ENCODE measurements around the gene ZIC2.

- TF ChIP-seq ZFX (IDR thresholded peaks at IDR 0.05) (no peak), CTCF (IDR thresholded peaks at IDR 0.05 in 2 of 3, conservative IDR thresholded peaks at IDR 0.05 in 1 of 3; ENCODE audit: borderline replicate concordance in 1 of 3, insufficient read depth in 1 of 3, low read depth in 2 of 3, low read length in 2 of 3) (no peak), EZH2 (IDR thresholded peaks at IDR 0.05) (no peak), ELF1 (IDR thresholded peaks at IDR 0.05; ENCODE audit: borderline replicate concordance, low read depth) (no peak), SP1 (IDR thresholded peaks at IDR 0.05; ENCODE audit: low read depth) (no peak), POLR2AphosphoS5 (IDR thresholded peaks at IDR 0.05; ENCODE audit: low read depth, low read length) (no peak), TCF7L2 (IDR thresholded peaks at IDR 0.05; ENCODE audit: borderline replicate concordance, extremely low read depth, insufficient read depth, insufficient read length) (no peak), POLR2A (IDR thresholded peaks at IDR 0.05; ENCODE audit: borderline replicate concordance, extremely low read depth, insufficient read depth, insufficient read length) (no peak), ATF3 (IDR thresholded peaks at IDR 0.05) (no peak), RAD21 (IDR thresholded peaks at IDR 0.05; ENCODE audit: low read depth) (no peak), ZBTB33 (IDR thresholded peaks at IDR 0.05; ENCODE audit: extremely low read depth, insufficient replicate concordance, low read length) (no peak), SIN3A (IDR thresholded peaks at IDR 0.05; ENCODE audit: low read depth) (no peak), MAX (IDR thresholded peaks at IDR 0.05) (no peak), REST (IDR thresholded peaks at IDR 0.05; ENCODE audit: low read depth) (no peak)
Measured at GRCh38 chr13:99984461-99985240, 3.1 kb downstream of the ZIC2 start.

Data from HCT116 (cell line).